Measurements from ENCODE around the gene SNN.

- TF ChIP-seq POLR2A (IDR thresholded peaks at IDR 0.05; ENCODE audit: low read depth, low read length) (no peak), POLR2AphosphoS5 (IDR thresholded peaks at IDR 0.05; ENCODE audit: low read depth, low read length) (no peak), TAF1 (IDR thresholded peaks at IDR 0.05; ENCODE audit: low read depth, low read length) (no peak), SPI1 (IDR thresholded peaks at IDR 0.05; ENCODE audit: low read depth, low read length) (no peak), POU2F2 (IDR thresholded peaks at IDR 0.05; ENCODE audit: low read depth, low read length) (no peak), PAX5 (IDR thresholded peaks at IDR 0.05; ENCODE audit: insufficient read depth, low read length, severe bottlenecking) (no peak)
Measured at GRCh38 chr16:11629071-11630030, 38.9 kb upstream of the SNN start.
